ENCODE results near the gene OR2F1.

Gene OR2F1

DNA sequence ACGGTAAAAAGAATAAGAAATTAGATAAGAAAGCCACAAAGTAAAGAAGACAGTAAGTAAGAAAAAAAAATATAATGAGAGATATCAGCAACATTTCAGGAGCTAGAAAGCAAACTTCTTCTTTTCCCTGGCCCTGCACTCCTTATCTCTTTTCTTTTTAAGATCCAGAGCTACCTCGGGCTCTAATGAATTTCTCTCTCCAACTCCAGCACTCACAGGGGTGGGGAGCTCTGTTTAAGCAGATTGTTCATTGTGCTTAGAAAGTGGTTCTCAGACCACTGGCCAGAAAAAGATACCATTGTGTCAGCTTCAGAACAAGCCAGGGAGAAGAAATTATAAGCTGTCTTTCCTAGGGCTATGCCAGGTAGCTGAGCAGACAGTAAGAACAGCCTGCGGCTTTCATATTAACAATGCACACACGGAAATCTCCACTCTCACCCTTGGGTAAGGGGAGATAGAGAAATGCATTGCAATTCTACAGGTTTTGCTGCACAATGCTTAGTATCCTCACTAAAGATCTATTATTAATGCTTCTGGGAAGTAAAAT lies 19.3 kb downstream of the OR2F1 start:
- H3K27ac ChIP-seq (replicated peaks): no peak overlapping the region
- TF ChIP-seq GABPA (IDR thresholded peaks at IDR 0.05; ENCODE audit: low read depth) (no peak), POLR2AphosphoS5 (IDR thresholded peaks at IDR 0.05; ENCODE audit: low read depth) (no peak), SPI1 (IDR thresholded peaks at IDR 0.05; ENCODE audit: borderline replicate concordance, low read depth) (no peak)
- TF ChIP-seq, protein P1, sequence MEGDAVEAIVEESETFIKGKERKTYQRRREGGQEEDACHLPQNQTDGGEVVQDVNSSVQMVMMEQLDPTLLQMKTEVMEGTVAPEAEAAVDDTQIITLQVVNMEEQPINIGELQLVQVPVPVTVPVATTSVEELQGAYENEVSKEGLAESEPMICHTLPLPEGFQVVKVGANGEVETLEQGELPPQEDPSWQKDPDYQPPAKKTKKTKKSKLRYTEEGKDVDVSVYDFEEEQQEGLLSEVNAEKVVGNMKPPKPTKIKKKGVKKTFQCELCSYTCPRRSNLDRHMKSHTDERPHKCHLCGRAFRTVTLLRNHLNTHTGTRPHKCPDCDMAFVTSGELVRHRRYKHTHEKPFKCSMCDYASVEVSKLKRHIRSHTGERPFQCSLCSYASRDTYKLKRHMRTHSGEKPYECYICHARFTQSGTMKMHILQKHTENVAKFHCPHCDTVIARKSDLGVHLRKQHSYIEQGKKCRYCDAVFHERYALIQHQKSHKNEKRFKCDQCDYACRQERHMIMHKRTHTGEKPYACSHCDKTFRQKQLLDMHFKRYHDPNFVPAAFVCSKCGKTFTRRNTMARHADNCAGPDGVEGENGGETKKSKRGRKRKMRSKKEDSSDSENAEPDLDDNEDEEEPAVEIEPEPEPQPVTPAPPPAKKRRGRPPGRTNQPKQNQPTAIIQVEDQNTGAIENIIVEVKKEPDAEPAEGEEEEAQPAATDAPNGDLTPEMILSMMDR (IDR thresholded peaks at IDR 0.05; ENCODE audit: insufficient read depth, low read length): no peak
- TF ChIP-seq, protein P2, sequence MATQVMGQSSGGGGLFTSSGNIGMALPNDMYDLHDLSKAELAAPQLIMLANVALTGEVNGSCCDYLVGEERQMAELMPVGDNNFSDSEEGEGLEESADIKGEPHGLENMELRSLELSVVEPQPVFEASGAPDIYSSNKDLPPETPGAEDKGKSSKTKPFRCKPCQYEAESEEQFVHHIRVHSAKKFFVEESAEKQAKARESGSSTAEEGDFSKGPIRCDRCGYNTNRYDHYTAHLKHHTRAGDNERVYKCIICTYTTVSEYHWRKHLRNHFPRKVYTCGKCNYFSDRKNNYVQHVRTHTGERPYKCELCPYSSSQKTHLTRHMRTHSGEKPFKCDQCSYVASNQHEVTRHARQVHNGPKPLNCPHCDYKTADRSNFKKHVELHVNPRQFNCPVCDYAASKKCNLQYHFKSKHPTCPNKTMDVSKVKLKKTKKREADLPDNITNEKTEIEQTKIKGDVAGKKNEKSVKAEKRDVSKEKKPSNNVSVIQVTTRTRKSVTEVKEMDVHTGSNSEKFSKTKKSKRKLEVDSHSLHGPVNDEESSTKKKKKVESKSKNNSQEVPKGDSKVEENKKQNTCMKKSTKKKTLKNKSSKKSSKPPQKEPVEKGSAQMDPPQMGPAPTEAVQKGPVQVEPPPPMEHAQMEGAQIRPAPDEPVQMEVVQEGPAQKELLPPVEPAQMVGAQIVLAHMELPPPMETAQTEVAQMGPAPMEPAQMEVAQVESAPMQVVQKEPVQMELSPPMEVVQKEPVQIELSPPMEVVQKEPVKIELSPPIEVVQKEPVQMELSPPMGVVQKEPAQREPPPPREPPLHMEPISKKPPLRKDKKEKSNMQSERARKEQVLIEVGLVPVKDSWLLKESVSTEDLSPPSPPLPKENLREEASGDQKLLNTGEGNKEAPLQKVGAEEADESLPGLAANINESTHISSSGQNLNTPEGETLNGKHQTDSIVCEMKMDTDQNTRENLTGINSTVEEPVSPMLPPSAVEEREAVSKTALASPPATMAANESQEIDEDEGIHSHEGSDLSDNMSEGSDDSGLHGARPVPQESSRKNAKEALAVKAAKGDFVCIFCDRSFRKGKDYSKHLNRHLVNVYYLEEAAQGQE (IDR thresholded peaks at IDR 0.05; ENCODE audit: insufficient replicate concordance, low read depth): no peak
- no peak overlapping the region for H3K4me3 ChIP-seq (replicated peaks; ENCODE audit: insufficient read depth, low read length)
- DNase-seq (ENCODE audit: low read depth in 1 of 2, low spot score in 1 of 2): no peak
- no peaks in the 10 kb centered on the region for H3K27me3 ChIP-seq (ENCODE audit: insufficient read depth, poor library complexity, severe bottlenecking)

DNA sequence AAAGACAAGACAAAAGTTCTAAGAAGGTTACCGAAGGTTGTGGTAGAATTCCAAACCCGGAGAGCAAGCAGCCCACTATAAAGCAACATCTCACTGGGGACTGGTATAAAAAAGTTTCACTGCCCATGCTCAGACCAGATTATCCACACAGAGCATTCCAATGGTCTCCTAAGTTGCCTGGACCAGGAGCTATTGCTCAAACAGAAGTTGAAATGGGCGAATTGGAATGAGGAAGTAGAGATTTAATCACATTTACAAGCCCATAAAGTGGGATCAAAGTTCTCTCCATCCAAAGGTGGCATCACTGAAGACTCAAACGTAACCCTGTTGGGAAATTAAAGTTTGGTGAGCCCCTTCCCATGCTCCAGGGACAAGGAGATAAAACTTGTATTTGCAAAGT lies 19.8 kb downstream of the OR2F1 start:
- no peak for DNase-seq (ENCODE audit: low read depth in 1 of 2, low spot score in 1 of 2)
- H3K4me3 ChIP-seq (replicated peaks; ENCODE audit: insufficient read depth, low read length): no peak overlapping the region
- H3K27me3 ChIP-seq (ENCODE audit: insufficient read depth, poor library complexity, severe bottlenecking): no peaks in the 10 kb centered on the region
- TF ChIP-seq, protein P2 (IDR thresholded peaks at IDR 0.05; ENCODE audit: insufficient replicate concordance, low read depth): no peak
- no peak overlapping the region for H3K27ac ChIP-seq (replicated peaks)

DNA sequence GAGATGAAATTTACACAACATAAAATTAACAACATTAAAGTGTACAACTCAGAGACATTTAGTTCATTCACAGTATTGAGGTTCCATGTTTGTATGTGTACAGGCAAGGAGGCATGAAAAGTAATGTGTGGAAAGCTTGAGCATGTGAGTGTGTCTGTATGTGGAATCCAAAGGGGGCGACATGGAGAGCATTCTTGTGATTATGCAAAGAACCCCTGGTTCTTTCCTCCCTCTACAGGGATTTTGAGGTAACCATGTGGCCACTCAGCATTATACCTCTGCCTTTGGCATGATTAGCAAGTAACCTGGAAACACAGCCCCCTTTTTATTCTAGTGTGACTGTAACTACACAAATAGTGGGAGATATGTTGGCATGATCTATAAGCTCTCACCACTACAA lies 21.0 kb downstream of the OR2F1 start:
- Histone ChIP-seq H3K27me3 (ENCODE audit: insufficient read depth, poor library complexity, severe bottlenecking) (no peaks in the 10 kb centered on the region), H3K27ac (replicated peaks) (no peak overlapping the region), H3K4me3 (replicated peaks; ENCODE audit: insufficient read depth, low read length) (no peak overlapping the region)
- DNase-seq (ENCODE audit: low read depth in 1 of 2, low spot score in 1 of 2): no peak
- no peak for TF ChIP-seq GABPA (IDR thresholded peaks at IDR 0.05; ENCODE audit: low read depth)
- TF ChIP-seq, protein P1 (IDR thresholded peaks at IDR 0.05; ENCODE audit: insufficient read depth, low read length): no peak
- no peak for TF ChIP-seq SPI1 (IDR thresholded peaks at IDR 0.05; ENCODE audit: borderline replicate concordance, low read depth)

DNA sequence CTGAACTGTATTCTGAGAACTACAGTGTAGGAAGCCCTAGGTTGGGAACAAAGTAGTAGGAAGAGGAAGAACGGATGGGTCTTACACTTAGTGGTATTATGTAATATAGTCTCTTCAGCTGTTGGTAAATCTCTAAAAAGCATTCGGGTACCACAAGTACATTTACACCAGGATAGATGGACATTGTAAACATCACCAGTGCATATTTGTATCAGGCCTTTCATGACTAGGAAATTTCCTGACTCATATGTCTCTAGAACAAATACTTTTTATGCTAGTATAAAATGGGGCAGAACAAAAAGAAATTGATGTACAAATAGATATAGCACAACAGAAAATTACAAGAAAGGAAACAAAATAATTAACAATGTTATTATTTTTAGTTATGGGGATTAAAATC lies 23.9 kb downstream of the OR2F1 start:
- no peaks in the 10 kb centered on the region for H3K27me3 ChIP-seq (ENCODE audit: insufficient read depth, poor library complexity, severe bottlenecking)
- no peak for DNase-seq (ENCODE audit: low read depth in 1 of 2, low spot score in 1 of 2)
- H3K27ac ChIP-seq (replicated peaks): no peak overlapping the region
- TF ChIP-seq, protein P2 (IDR thresholded peaks at IDR 0.05; ENCODE audit: insufficient replicate concordance, low read depth): no peak
- no peak for TF ChIP-seq SPI1 (IDR thresholded peaks at IDR 0.05; ENCODE audit: borderline replicate concordance, low read depth)
- TF ChIP-seq, protein P1 (IDR thresholded peaks at IDR 0.05; ENCODE audit: insufficient read depth, low read length): no peak
- TF ChIP-seq POLR2AphosphoS5 (IDR thresholded peaks at IDR 0.05; ENCODE audit: low read depth): no peak
- TF ChIP-seq GABPA (IDR thresholded peaks at IDR 0.05; ENCODE audit: low read depth): no peak
- H3K4me3 ChIP-seq (replicated peaks; ENCODE audit: insufficient read depth, low read length): no peak overlapping the region

Data from HL-60 (cell line).